Prostate gland (tissue), 2 donors: ENCODE results near the gene FBN2. TPM values are rescaled to one million over a fixed set of nuclear protein-coding genes. Genes with fewer than 3 reads are reported as not detected.
"Not testable (repeated sequence)": the region's sequence is repeated elsewhere in the genome, so short reads cannot be mapped to it uniquely, and the experiment has no call there.

Experiments used
- DNase-seq: peaks from one replicate; pipeline ENCODE4 v3.0.0-alpha.2; 2019; ENCODE audit warnings: low spot score
- H3K27ac ChIP-seq, 2 donors: fragments of 200-600 bp; sonication (generic); 2 replicates each; pipeline ENCODE4 v1.5.1; 2017 to 2019
- H3K27me3 ChIP-seq: fragments of 200-600 bp; sonication (generic); replicated peaks from 2 replicates; pipeline ENCODE4 v1.5.1; 2019; ENCODE audit not compliant: insufficient read depth
- H3K36me3 ChIP-seq, 2 donors: fragments of 200-600 bp; sonication (generic); 1 replicate in 1 of 2; 2 replicates in 1 of 2; pipeline versions ENCODE4 v1.5.1 to v1.8.1; 2017 to 2019
- H3K4me1 ChIP-seq: fragments of 200-600 bp; sonication (generic); replicated peaks from 2 replicates; pipeline ENCODE4 v1.5.1; 2019
- H3K4me3 ChIP-seq, 2 donors: fragments of 200-600 bp; sonication (generic); 2 replicates each; pipeline ENCODE4 v1.5.1; 2017 to 2019
- H3K9me3 ChIP-seq: fragments of 200-600 bp; sonication (generic); 2 replicates; pipeline ENCODE4 v1.5.1; 2017
- CTCF ChIP-seq, 4 experiments: fragments of 200-600 bp in 2 of 4; fragments of 450-650 bp in 2 of 4; sonication (generic) in 2 of 4; IDR thresholded peaks; 1 replicate in 3 of 4; 2 replicates in 1 of 4; pipeline ENCODE4 v1.5.1; 2016 to 2019; ENCODE audit warnings: antibody characterized with exemption in 4 of 4, mild to moderate bottlenecking in 2 of 4, moderate library complexity in 2 of 4
- POLR2A ChIP-seq: fragments of 450-650 bp; IDR thresholded peaks from one replicate; pipeline ENCODE4 v1.6.1; 2016; ENCODE audit warnings: antibody characterized with exemption, mild to moderate bottlenecking
- POLR2AphosphoS5 ChIP-seq: sonication (generic); formaldehyde crosslinking; IDR thresholded peaks from one replicate; pipeline ENCODE4 v1.6.1; 2017; ENCODE audit warnings: antibody characterized with exemption
- WGBS: methylation state at CpG from one replicate; pipeline ENCODE4 v1.1.5; 2018; 5-methylcytosine and 5-hydroxymethylcytosine counted together
- intact Hi-C: fragments of 100-400 bp; cut with DNase I; formaldehyde crosslinking; loops from one replicate; pipeline ENCODE4 v1.14.2; 2022
- total RNA-seq, 2 donors: library from RNA; depleted of rRNA; stranded (reverse); fragments of >200 nt; gene quantifications; one replicate each; pipeline ENCODE4 v1.1.0, GENCODE V29; 2016

The FBN2 gene
- total RNA-seq, 2 donors from 2014 or later = 0.82 to 6.6 TPM

GRCh38 chr5:128466980-128467379, 71.1 kb downstream of the FBN2 start:
- Histone ChIP-seq H3K9me3 (no peaks in the 10 kb centered on the region), H3K4me3 (no peak overlapping the region), H3K27me3 (no peaks in the 10 kb centered on the region), H3K4me1 (no peaks in the 10 kb centered on the region), H3K36me3 (no peaks in the 10 kb centered on the region), H3K27ac (no peak overlapping the region)
- 61% methylated on average over 1 of the region's 1 CpG for WGBS
- intact Hi-C loops = no loop called here
- no peak for DNase-seq
- TF ChIP-seq CTCF (IDR thresholded peaks at IDR 0.05) (no peak), POLR2A (no peak), POLR2AphosphoS5 (no peak)

- intact Hi-C loops = no loop called here
- no peak for DNase-seq
- Histone ChIP-seq H3K27me3 (no peaks in the 10 kb centered on the region), H3K27ac (no peak overlapping the region), H3K4me1 (no peaks in the 10 kb centered on the region), H3K4me3 (no peak overlapping the region), H3K9me3 (no peaks in the 10 kb centered on the region), H3K36me3 (no peaks in the 10 kb centered on the region)
- TF ChIP-seq POLR2A (no peak), POLR2AphosphoS5 (no peak), CTCF (IDR thresholded peaks at IDR 0.05) (no peak)
- 55% methylated on average over 5 of the region's 5 CpGs for WGBS
These were observed 71.5 kb downstream of the FBN2 start for GRCh38 chr5:128466554-128466953.

- H3K4me1 ChIP-seq = no peaks in the 10 kb centered on the region
- DNase-seq = no peak
These were observed 73.4 kb downstream of the FBN2 start for GRCh38 chr5:128464596-128464995.

GRCh38 chr5:128462330-128462729, 75.7 kb downstream of the FBN2 start:
- Histone ChIP-seq H3K27me3 (no peaks in the 10 kb centered on the region), H3K27ac (no peak overlapping the region), H3K4me3 (no peak overlapping the region), H3K4me1 (no peaks in the 10 kb centered on the region), H3K36me3 (no peaks in the 10 kb centered on the region), H3K9me3 (no peaks in the 10 kb centered on the region)
- intact Hi-C loops = no loop called here
- DNase-seq = no peak
- TF ChIP-seq POLR2AphosphoS5 (no peak), POLR2A (no peak), CTCF (IDR thresholded peaks at IDR 0.05) (no peak)
- 63% methylated on average over 2 of the region's 2 CpGs for WGBS

More at GRCh38 chr5:128464596-128464995, 73.4 kb downstream of the FBN2 start:
- Histone ChIP-seq H3K36me3 (no peaks in the 10 kb centered on the region), H3K27me3 (no peaks in the 10 kb centered on the region), H3K9me3 (no peaks in the 10 kb centered on the region), H3K27ac (no peak overlapping the region), H3K4me3 (no peak overlapping the region)
- WGBS = 87% methylated on average over 9 of the region's 9 CpGs
- intact Hi-C loops = no loop called here
- TF ChIP-seq POLR2AphosphoS5 = no peak
- no peak for TF ChIP-seq CTCF (IDR thresholded peaks at IDR 0.05)
- no peak for TF ChIP-seq POLR2A

- H3K9me3 ChIP-seq, H3K4me1 ChIP-seq, H3K27ac ChIP-seq, DNase-seq, H3K36me3 ChIP-seq, H3K27me3 ChIP-seq, H3K4me3 ChIP-seq, intact Hi-C loops: not testable (repeated sequence)
- 52% methylated on average over 3 of the region's 3 CpGs for WGBS
These were observed 80.7 kb downstream of the FBN2 start for GRCh38 chr5:128457147-128457915.
